HG03108 (cell line): ENCODE data around the gene TARS3.
"Not testable (repeated sequence)": the region's sequence is repeated elsewhere in the genome, so short reads cannot be mapped to it uniquely, and the experiment has no call there.

Source experiments
- ATAC-seq: cut with Tn5 transposase; IDR thresholded peaks from one replicate; pipeline ENCODE4 v1.9.1; 2021; ENCODE audit warnings: moderate library complexity; ENCODE audit not compliant: unreplicated experiment

TARS3 gene

GRCh38 chr15:101657171-101657570, 67.1 kb downstream of the TARS3 start:
- no peak for ATAC-seq

DNA sequence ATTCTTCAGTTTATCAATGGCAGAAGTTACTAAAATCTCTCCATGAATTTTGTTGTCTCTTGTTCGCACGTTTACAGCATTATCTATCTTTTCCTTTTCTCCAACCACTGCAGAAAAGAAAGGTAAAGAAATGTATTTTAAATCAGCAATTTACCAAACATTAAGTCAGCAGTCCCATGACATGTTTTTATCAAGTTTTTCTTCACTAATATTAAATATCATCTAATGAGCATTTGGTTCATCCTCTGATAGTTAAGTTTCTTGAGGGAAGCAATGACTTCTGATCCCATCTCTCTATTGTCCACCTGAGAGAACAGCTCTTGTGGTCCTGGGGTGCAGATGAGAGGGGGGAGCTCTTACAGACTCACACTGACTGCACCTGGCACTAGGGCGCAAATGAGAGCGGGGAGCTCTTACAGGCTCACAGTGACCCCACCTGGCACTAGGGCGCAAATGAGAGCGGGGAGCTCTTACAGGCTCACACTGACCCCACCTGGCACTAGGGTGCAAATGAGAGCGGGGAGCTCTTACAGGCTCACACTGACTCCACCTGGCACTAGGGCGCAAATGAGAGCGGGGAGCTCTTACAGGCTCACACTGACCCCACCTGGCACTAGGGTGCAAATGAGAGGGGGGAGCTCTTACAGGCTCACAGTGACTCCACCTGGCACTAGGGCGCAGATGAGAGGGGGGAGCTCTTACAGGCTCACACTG, 69.5 kb downstream of the TARS3 start:
- not testable (repeated sequence) for ATAC-seq

DNA sequence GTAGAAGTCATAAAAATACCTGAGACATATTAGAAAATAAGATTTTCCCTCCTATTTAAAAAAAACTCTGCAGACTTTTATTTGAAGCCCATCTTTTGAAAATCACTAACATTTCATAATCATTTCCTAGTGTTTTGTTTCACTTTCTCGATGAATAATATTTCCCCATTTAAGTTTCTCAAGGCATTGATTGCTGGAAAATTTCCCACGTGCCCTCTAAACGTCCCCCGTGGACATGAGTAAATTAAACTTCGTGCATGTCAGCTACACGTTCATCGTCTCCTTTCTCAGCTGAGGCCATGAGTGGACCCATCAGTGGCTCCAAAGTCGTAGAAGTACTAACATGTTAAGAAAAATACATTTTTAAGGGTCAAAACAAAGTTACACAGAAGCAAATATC, 70.1 kb downstream of the TARS3 start:
- no peak for ATAC-seq

- ATAC-seq, result no peak
Measured at GRCh38 chr15:101652786-101653430, 71.4 kb downstream of the TARS3 start.

DNA sequence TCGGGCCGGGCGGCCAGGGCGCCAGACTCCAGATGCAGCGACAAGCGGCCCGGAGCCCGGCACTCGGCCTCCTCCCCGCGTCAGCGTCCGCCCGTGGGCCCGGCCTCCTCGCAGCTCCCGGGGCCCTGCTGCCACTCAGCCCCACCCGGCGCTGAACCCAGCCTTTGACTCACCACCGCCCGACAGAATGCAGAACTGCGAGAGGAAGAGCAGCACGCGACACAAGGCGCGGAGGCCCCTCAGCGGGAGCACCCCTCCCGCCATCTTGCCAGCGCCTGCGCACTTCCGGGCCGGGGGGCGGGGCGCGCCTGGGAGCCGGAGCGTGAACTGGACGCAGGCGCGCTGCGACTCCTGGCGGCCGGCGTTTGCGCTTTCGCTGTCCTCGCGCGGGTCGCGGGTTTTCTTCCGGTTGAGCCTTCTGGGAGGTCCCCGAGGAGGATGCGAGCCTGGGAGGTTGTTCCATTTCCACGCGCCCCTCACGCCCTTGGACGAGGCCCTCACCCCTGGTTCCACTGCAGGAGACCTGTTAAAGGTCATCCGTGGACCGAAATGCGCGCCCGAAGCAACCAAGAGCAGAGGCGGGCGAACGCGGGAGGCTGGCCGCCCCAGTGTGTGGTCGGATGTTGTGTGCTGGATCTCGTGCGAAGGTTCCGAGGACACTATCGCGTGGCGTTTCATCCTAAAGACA, 72.0 kb downstream of the TARS3 start, which contains the start of gene TM2D3:
Gene TM2D3, minus strand, starts transcription at position 284 of the 688 bp plus-strand sequence. Its CDS starts 20 bp downstream, at position 264.
- peak; percentile 86 for ATAC-seq

- peak; percentile 44 for ATAC-seq
Measured at GRCh38 chr15:101651554-101652097, 72.6 kb downstream of the TARS3 start.

DNA sequence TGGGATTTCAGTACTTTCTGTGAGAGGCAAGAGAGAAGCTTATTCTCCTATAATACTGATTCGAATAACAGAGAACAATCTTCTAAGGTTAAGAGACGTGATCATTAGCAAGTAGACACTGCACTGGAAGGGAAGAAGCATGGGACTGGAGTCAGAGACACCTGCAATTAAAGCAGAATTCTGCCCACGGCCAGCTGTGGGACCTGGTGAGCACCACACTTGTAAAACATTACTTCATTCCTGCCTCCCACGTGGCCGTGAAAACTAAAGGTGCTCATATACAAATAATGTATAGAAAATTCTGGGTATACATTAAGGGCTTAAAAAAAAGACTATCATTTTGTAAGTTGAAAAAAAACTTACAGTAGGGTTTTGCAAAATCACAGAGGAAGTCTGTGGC, 74.1 kb downstream of the TARS3 start:
- ATAC-seq, result no peak

- ATAC-seq, result no peak
Measured at GRCh38 chr15:101648356-101648755, 75.9 kb downstream of the TARS3 start.

- ATAC-seq, result no peak
Measured at GRCh38 chr15:101647251-101647650, 77.0 kb downstream of the TARS3 start.

GRCh38 chr15:101646672-101647071, 77.6 kb downstream of the TARS3 start:
- ATAC-seq, result no peak

- ATAC-seq, result no peak
Measured at GRCh38 chr15:101642361-101642760, 81.9 kb downstream of the TARS3 start.

DNA sequence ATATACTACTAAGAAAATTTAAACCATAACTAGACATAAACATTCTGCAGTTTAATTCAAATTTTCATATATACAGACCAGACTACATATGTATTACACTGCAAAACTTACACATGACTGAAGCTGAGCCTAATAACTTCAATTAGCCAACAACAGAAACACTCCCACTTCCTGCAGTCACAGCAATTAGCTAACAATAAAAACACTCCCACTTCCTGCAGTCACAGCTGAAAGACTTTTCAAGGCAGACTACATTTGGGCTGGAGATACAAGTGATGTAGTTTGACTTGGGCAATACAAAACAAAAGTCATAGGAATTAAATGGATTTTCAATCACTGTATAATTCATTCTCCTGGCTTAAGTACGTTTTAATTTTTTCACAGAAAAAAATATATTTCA, 82.4 kb downstream of the TARS3 start:
- ATAC-seq, result peak; percentile 59

DNA sequence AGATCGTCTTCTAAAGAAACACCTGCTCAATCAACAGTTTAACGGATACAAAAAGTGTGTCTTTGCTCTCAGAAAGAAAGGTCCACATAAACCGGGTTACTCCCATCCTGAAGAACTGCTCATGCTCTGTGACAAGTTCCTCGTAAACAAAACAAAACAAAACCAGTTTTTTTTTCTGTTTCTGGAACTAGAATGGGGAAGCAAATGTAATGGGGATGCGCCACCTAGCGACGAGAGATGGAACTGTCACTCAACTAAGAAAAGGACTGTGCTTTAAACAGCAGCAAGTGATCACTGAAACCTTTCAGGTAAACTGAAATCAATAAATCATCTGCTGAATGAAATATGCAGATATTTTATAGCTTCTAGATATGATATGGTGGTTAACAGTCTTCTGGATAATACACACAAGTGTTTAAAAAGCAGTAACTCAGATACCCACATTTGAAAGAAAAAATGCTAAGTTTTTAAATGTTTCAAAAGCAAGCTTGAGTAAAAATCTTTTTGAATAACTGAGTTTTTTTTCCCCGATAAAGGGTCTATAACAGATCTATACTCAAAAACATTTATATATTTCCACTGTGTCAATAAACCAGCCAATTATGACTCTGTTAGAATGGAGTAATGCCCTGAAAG, 83.0 kb downstream of the TARS3 start:
- ATAC-seq, result no peak

DNA sequence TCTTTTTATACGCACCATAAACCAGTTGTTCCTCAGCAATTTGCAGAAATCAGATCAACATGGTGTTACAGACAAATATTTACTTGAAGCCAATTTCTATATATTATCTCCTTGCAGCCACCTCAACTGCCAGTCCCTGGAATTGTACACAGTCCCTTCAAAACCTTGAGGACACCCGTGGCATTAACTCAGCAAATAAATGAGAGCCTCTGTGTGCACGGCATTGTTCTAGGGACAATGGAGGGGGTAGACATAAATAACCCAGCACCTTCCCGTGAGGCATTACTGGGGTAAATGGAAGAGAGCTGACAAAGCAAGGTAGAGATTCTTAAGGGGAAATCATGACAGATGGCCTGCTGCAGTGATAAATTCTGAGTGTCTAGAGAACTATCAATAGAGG, 84.6 kb downstream of the TARS3 start:
- ATAC-seq, result no peak

- no peak for ATAC-seq
Measured at GRCh38 chr15:101637919-101638318, 86.4 kb downstream of the TARS3 start.

DNA sequence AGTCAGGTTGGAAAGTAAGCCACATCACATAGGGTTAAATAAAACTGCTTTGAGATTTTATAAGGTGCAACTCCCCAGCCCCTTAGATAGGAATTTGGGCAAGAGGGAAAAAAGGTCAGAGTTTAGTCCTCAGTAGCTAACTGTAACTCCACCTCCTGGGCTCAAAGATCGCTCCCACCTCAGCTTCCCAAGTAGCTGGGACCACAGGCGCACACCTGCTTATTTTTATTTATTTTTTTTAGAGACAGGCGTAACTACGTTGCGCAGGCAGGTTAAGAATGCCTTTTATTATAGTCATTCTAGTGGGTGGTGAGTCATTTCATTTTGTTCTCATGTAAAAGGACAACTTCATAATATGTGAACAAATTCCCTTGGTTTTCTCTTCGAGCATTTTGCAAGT, 86.8 kb downstream of the TARS3 start:
- no peak for ATAC-seq

- ATAC-seq, result no peak
Measured at GRCh38 chr15:101637038-101637437, 87.2 kb downstream of the TARS3 start.

DNA sequence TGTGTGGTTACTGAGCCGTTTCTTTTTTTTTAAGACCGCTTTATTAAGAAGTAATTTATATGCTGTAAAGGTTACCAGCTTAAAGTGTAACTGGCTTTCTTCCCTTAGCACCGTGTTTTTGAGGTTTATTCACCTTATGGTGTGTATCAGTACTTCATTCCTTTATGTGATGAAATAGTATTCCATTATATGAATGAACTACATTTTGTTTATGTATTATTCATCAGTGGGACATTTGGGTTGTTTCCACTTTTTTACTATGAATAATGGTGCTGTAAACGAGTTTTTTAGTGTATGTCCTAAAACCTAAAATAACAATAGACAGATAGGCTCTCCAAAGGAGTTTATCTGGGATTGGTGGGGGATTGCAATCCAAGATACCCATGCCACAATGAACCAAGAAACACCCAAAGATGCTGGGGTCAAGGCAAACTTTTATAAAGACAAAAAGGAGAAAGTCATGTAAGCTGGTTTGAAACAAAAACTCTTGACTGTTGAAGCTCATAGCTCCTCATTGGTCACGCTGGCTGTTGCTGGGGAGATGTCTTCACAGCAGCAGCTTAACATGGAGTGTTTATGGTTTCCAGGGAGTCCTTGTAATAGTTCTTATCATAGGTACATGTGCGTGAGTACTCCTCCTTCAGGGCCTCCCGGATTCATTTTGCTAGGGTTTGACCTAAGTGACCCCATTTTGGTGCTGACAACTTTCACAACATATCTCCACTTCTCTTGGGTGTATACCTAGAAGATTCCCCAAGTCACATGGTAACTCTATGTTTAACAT, 88.1 kb downstream of the TARS3 start:
- ATAC-seq, result no peak

DNA sequence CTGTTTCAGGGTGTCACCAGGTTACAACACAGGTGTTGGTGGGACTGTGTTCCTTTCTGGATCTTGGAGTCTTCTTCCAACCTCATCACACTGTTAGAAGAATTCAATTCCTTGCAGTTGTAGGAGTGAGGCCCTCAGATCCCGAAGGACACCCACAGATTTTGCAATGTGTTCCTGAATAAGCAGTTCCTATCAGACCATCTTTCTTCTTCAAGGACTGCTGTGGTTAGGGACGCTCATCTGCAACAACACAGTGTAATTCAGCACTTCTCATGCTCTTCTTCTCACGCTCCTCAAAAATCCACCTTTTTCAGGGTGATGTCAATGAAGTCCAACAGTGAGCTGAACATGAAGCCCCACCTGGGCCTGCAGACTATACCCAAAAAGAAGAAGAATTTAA, 90.9 kb downstream of the TARS3 start:
- no peak for ATAC-seq

DNA sequence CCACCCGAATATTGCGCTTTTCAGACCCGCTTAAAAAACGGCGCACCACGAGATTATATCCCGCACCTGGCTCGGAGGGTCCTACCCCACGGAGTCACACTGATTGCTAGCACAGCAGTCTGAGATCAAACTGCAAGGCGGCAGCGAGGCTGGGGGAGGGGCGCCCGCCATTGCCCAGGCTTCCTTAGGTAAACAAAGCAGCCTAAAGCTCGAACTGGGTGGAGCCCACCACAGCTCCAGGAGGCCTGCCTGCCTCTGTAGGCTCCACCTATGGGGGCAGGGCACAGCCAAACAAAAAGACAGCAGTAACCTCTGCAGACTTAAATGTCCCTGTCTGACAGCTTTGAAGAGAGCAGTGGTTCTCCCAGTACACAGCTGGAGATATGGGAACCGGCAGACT, 97.5 kb downstream of the TARS3 start:
- ATAC-seq, result not testable (repeated sequence)
